Gastroesophageal sphincter (tissue), 3 donors: ENCODE data around the gene PPP1R11.

Source experiments
- CTCF ChIP-seq, 4 experiments: fragments of 200-600 bp in 2 of 4; fragments of 450-650 bp in 2 of 4; sonication (generic) in 1 of 4; IDR thresholded peaks; one replicate each; pipeline ENCODE4 v1.5.1; 2017 to 2019; ENCODE audit warnings: antibody characterized with exemption in 4 of 4, mild to moderate bottlenecking in 2 of 4, moderate library complexity in 2 of 4
- POLR2AphosphoS5 ChIP-seq: sonication (generic); formaldehyde crosslinking; IDR thresholded peaks from one replicate; pipeline ENCODE4 v1.6.1; 2017; ENCODE audit warnings: antibody characterized with exemption

- no peak for TF ChIP-seq CTCF (IDR thresholded peaks at IDR 0.05)
- TF ChIP-seq POLR2AphosphoS5, result no peak
These were observed 37.4 kb upstream of the PPP1R11 start for GRCh38 chr6:30029588-30029987.
